Tibial nerve (tissue), 4 donors: ENCODE measurements around the gene ATP2A1. TPM values are rescaled to one million over a fixed set of nuclear protein-coding genes. Genes with fewer than 3 reads are reported as not detected.

Experiments used
- DNase-seq, 2 donors: peaks; one replicate each; pipeline ENCODE4 v3.0.0-alpha.2; 2019; ENCODE audit warnings: low spot score in 2 of 2
- H3K27ac ChIP-seq, 4 donors: fragments of 200-600 bp; sonication (generic) in 3 of 4; one replicate each; pipeline ENCODE4 v1.5.1; 2017 to 2019; ENCODE audit warnings: mild to moderate bottlenecking in 1 of 4
- H3K27me3 ChIP-seq, 2 donors: fragments of 200-600 bp; sonication (generic) in 1 of 2; one replicate each; pipeline versions ENCODE4 v1.5.1 to v1.6.0; 2017 to 2019
- H3K36me3 ChIP-seq, 3 donors: fragments of 200-600 bp; sonication (generic); one replicate each; pipeline ENCODE4 v1.5.1; 2018 to 2019
- H3K4me1 ChIP-seq, 4 donors: fragments of 200-600 bp; sonication (generic) in 3 of 4; one replicate each; pipeline ENCODE4 v1.5.1; 2017 to 2019
- H3K4me3 ChIP-seq, 4 donors: fragments of 200-600 bp; sonication (generic) in 3 of 4; one replicate each; pipeline ENCODE4 v1.5.1; 2017 to 2019; ENCODE audit warnings: mild to moderate bottlenecking in 1 of 4, moderate library complexity in 1 of 4
- H3K9me3 ChIP-seq, 4 donors: fragments of 200-600 bp; sonication (generic) in 3 of 4; one replicate each; pipeline ENCODE4 v1.5.1; 2017 to 2019
- CTCF ChIP-seq, 5 experiments: fragments of 200-600 bp in 3 of 5; fragments of 450-650 bp in 2 of 5; sonication (generic) in 3 of 5; IDR thresholded peaks; one replicate each; pipeline ENCODE4 v1.5.1; 2016 to 2019; ENCODE audit warnings: antibody characterized with exemption in 5 of 5, mild to moderate bottlenecking in 3 of 5, moderate library complexity in 2 of 5
- EP300 ChIP-seq, 2 donors: sonication (generic); formaldehyde crosslinking; IDR thresholded peaks; one replicate each; pipeline ENCODE4 v1.6.1; 2017; ENCODE audit warnings: antibody characterized with exemption in 2 of 2, mild to moderate bottlenecking in 1 of 2
- POLR2A ChIP-seq, 2 donors: fragments of 450-650 bp; IDR thresholded peaks; one replicate each; pipeline ENCODE4 v1.6.1; 2017; ENCODE audit warnings: antibody characterized with exemption in 2 of 2, mild to moderate bottlenecking in 2 of 2, moderate library complexity in 2 of 2
- WGBS, 2 donors: methylation state at CpG; one replicate each; pipeline ENCODE4 v1.1.5; 2018; 5-methylcytosine and 5-hydroxymethylcytosine counted together
- total RNA-seq, 4 donors: library from RNA; depleted of rRNA; stranded (reverse); fragments of >200 nt; gene quantifications; one replicate each; pipeline ENCODE4 v1.1.0, GENCODE V29; 2016

Gene ATP2A1
- total RNA-seq, 4 donors from 2014 or later: 0.20 to 0.90 (median 0.21) TPM

DNA sequence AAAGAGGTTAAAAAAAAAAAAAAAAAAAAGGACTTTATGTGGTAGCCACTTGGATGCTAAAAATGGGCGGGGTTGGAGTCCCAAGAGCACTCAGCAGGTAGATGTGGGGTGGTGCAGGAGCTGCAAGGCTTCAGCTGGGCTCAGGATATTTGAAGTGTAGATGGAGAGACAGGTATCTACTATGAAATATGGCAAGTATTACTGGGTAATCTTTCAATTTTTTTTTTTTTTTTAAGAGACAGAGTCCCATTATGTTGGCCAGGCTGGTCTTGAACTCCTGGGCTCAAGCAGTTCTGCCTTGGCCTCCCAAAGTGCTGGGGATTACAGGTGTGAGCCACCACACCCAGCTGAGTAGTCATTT is 39.8 kb upstream of the ATP2A1 start:
- Histone ChIP-seq H3K9me3 (no peaks in the 10 kb centered on the region), H3K4me3 (no peak overlapping the region), H3K27me3 (no peaks in the 10 kb centered on the region), H3K4me1 (no peaks in the 10 kb centered on the region), H3K27ac (no peak overlapping the region), H3K36me3 (peaks cover 10 to 77% (median 50%) of the 10 kb centered on the region in 3 donors)
- TF ChIP-seq CTCF (IDR thresholded peaks at IDR 0.05) (no peak), POLR2A (IDR thresholded peaks at IDR 0.05) (no peak), EP300 (IDR thresholded peaks at IDR 0.05) (no peak)
- 96 to 97% methylated on average over 1 of the region's 1 CpG for WGBS, 2 donors
- no peak for DNase-seq

GRCh38 chr16:28839004-28839639 is 39.2 kb upstream of the ATP2A1 start:
- H3K27ac ChIP-seq: no peak overlapping the region
- peaks cover 7 to 77% (median 53%) of the 10 kb centered on the region in 3 donors for H3K36me3 ChIP-seq
- 92 to 96% methylated on average over 14 of the region's 14 CpGs for WGBS, 2 donors

DNA sequence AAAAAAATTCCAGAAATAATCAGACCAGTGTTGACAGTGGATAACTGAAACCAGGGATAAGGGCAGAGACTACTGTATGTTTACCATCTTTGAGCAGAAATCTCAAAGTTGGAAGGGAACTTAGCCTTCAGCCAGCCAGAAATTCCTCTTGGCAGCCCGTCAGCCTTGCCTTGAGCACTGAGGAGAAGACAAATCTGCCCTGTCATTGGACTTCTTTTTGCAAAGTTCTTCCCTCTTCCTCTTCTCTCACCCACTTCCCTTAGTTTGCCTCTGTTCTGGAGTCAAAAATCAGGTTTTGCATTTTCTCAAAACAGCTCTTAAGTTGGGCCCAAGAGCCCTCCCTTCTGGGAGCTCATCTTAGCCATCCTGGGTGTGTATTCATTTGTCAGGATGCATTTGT is 38.4 kb upstream of the ATP2A1 start:
- H3K4me3 ChIP-seq: no peak overlapping the region
- H3K9me3 ChIP-seq: no peaks in the 10 kb centered on the region
- no peaks in the 10 kb centered on the region for H3K27me3 ChIP-seq
- H3K4me1 ChIP-seq: peaks cover 0 to 4% (median 2%) of the 10 kb centered on the region in 4 donors
- H3K27ac ChIP-seq: no peak overlapping the region
- 10 to 58% methylated on average over 1 of the region's 1 CpG for WGBS, 2 donors
- no peak for DNase-seq
- H3K36me3 ChIP-seq: peaks cover 3 to 77% (median 49%) of the 10 kb centered on the region in 3 donors
- TF ChIP-seq CTCF (IDR thresholded peaks at IDR 0.05) (no peak), EP300 (IDR thresholded peaks at IDR 0.05) (no peak), POLR2A (IDR thresholded peaks at IDR 0.05) (no peak)

More at GRCh38 chr16:28839004-28839639, 39.2 kb upstream of the ATP2A1 start:
- no peaks in the 10 kb centered on the region for H3K4me1 ChIP-seq
- DNase-seq: no peak
- H3K4me3 ChIP-seq: no peak overlapping the region
- H3K9me3 ChIP-seq: no peaks in the 10 kb centered on the region
- H3K27me3 ChIP-seq: no peaks in the 10 kb centered on the region
- TF ChIP-seq CTCF (IDR thresholded peaks at IDR 0.05) (no peak), EP300 (IDR thresholded peaks at IDR 0.05) (no peak), POLR2A (IDR thresholded peaks at IDR 0.05) (no peak)

- Histone ChIP-seq H3K4me1 (peaks cover 0 to 24% (median 18%) of the 10 kb centered on the region in 4 donors), H3K27me3 (no peaks in the 10 kb centered on the region), H3K36me3 (peaks cover 3 to 50% (median 24%) of the 10 kb centered on the region in 3 donors), H3K4me3 (no peak overlapping the region), H3K9me3 (no peaks in the 10 kb centered on the region), H3K27ac (no peak overlapping the region)
- TF ChIP-seq POLR2A (IDR thresholded peaks at IDR 0.05): no peak
- no peak for TF ChIP-seq EP300 (IDR thresholded peaks at IDR 0.05)
- no peak for TF ChIP-seq CTCF (IDR thresholded peaks at IDR 0.05)
- DNase-seq: no peak
- 90 to 91% methylated on average over 7 of the region's 7 CpGs for WGBS, 2 donors
Observed at GRCh38 chr16:28842696-28843095, 35.6 kb upstream of the ATP2A1 start.

GRCh38 chr16:28843766-28844165 is 34.5 kb upstream of the ATP2A1 start:
- peaks cover 0 to 32% (median 18%) of the 10 kb centered on the region in 4 donors for H3K4me1 ChIP-seq
- H3K27me3 ChIP-seq: no peaks in the 10 kb centered on the region
- no peak overlapping the region for H3K27ac ChIP-seq
- no peak for TF ChIP-seq CTCF (IDR thresholded peaks at IDR 0.05)
- TF ChIP-seq EP300 (IDR thresholded peaks at IDR 0.05): no peak
- no peak for TF ChIP-seq POLR2A (IDR thresholded peaks at IDR 0.05)
- peaks cover 3 to 45% (median 24%) of the 10 kb centered on the region in 3 donors for H3K36me3 ChIP-seq
- WGBS, 2 donors: 92 to 95% methylated on average over 12 of the region's 12 CpGs
- DNase-seq: no peak
- H3K9me3 ChIP-seq: no peaks in the 10 kb centered on the region
- no peak overlapping the region for H3K4me3 ChIP-seq
